GM19043 (cell line): ENCODE results near the gene PADI4.
"Not testable (repeated sequence)": the region's sequence is repeated elsewhere in the genome, so short reads cannot be mapped to it uniquely, and the experiment has no call there.

Experiments used
- ATAC-seq: cut with Tn5 transposase; IDR thresholded peaks from one replicate; pipeline ENCODE4 v1.9.1; 2021; ENCODE audit warnings: low read depth; ENCODE audit not compliant: unreplicated experiment

PADI4 gene

DNA sequence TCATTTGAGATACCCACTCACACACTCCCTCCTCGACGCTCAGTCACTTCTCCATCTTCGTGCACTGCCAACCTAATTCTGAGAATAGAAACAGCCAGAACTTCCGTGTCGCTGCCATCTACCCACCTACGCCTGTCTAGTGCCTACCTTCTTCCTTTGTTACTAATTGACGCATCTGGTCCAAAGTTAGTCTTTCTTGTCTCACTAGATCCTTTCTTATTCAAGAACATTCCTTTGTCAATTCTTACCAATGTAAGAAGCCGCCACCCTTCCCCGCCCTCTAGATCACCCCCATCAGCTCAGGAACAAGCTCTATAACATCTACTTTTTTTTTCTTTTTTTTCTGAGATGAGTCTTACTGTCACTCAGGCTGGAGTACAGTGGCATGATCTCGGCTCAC, 67.7 kb downstream of the PADI4 start:
- no peak for ATAC-seq

GRCh38 chr1:17377325-17377953, 69.4 kb downstream of the PADI4 start:
- ATAC-seq = no peak

- no peak for ATAC-seq
Measured at GRCh38 chr1:17381161-17381560, 73.2 kb downstream of the PADI4 start.

- ATAC-seq = no peak
Measured at GRCh38 chr1:17392199-17392740, 84.3 kb downstream of the PADI4 start.

DNA sequence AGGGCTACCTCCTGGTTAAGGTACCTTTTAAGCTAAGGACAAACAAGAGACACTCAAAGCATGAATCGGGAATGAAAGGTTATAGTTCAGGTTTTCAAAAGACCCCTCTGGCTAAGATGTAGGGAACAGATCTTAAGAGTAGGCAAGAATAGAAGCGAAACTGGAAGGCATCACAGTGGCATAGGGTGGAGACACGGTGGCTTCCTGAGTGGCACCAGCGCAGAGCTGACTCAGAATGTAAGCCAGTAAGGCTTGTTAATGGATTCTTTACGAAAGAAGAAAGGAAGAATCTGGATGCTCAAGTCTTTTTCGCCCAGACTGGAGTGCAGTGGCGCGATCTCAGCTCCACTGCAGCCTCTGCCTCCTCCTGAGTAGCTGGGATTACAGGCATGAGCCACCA, 85.2 kb downstream of the PADI4 start:
- no peak for ATAC-seq

DNA sequence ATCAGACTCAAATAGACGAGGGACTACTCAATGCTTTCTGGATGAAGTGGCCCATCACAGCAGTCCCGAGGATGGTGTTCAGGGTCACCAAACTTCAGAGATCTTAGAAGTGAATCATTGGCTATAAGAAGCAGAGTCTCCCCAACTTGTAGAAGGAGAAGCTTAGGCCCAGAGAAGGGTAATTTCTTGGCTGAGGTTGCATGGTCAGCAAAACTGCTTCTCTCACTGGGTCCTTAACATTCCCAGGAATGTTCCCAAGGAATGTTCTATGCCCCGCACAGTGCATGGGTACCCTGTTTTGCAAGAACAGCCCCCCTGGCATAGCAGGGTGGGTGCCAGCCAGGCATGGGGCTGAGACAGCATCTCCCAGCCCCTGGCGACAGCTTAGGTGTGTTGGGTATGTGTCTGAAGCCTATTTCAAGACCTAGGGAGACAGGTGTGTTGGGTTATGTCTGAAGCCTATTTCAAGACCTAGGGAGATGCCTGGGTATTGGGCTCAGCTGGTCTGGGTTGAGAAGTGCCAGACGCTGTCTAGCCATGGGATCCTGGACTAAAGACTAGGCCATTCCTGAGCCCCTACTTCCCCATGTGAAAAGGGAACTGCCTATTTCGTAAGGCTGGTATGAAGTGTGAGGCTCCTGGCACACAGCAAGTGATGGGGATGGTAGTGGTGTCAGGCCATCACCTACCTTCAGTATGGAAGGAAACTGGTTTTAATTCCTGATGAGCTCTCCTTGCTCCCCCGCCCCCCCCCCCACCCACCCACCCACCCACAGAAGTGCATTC, 90.1 kb downstream of the PADI4 start:
- ATAC-seq = no peak

DNA sequence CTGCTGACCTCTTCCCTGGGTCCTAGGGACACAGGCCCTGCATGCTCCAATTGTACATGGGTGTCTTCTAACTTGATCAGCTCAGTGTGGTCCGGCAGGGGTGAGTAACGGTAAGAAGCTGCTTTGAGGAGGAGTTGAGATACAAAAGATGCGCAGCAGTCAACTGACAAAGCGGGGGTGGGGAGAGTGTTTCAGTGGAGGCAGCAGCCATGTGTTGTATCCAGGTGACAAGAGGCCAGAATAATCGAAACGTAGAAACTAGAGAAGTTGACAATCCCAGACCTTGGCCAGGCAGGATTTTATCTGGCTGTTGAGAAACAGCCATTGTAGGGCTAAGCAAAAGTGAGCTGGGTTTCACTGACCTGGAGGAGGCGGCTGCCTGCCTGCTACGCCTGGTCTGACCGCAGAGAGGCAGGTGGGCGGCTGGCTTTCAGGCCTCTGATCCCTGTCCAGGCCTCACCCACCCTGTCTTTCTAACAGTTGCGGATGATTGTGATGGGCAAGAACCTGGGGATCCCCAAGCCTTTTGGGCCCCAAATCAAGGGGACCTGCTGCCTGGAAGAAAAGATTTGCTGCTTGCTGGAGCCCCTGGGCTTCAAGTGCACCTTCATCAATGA, 92.8 kb downstream of the PADI4 start:
- ATAC-seq = no peak

DNA sequence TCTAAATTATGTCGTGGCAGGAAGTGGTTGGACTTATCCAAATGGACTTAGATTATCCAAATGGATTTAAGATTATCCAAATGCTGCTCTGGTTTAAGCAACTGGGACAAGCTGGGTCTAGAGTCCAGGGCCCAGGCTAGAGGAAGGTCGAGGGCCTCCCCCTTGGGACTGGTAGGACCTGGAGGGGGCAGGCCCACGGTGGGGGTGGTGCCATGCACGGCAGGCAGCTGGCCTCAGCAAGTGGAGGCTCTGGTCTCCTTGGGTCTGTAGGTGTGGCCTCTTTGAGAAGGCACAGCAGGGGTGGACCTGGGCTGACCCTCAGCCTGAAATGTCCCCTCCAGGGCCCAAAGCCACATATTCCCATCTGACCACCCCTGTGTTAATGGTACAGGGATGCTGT, 93.8 kb downstream of the PADI4 start:
- ATAC-seq = no peak

- no peak for ATAC-seq
Measured at GRCh38 chr1:17403081-17403480, 95.1 kb downstream of the PADI4 start.

DNA sequence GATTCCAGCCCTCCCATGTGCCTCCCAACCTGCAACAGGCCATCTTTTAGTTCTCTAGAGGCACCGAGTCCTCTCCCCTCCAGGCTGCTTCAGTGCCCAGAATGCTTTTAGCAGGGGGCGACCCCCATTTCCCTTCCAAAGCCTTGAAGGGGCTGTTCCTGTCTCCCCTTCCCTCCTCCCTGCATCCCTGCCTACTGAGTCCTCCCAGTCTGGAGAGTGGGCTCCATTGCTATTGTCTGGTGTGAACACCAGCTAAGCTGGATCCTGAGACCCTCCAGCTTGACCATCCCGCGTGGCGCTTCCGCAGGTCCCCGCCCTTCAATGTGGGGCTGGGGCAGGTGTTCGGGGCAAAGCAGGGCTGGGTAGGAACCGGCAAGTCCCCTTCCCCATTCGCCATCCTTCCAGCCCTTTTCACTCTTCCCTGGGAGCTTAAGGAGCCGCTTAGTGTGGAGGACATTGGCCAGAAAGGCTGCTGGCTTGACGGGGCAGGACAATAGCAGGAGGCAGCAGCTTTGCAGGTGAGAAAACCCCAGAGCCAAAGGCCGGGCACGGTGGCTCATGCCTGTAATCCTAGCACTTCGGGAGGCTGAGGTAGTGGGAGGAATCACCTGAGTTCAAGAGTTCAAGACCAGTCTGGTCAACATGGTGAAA, 96.2 kb downstream of the PADI4 start:
- no peak for ATAC-seq

GRCh38 chr1:17404820-17405219, 96.8 kb downstream of the PADI4 start:
- no peak for ATAC-seq

GRCh38 chr1:17405898-17406759, 98.1 kb downstream of the PADI4 start:
- ATAC-seq = no peak

- not testable (repeated sequence) for ATAC-seq
Measured at GRCh38 chr1:17406760-17407475, 98.9 kb downstream of the PADI4 start.

DNA sequence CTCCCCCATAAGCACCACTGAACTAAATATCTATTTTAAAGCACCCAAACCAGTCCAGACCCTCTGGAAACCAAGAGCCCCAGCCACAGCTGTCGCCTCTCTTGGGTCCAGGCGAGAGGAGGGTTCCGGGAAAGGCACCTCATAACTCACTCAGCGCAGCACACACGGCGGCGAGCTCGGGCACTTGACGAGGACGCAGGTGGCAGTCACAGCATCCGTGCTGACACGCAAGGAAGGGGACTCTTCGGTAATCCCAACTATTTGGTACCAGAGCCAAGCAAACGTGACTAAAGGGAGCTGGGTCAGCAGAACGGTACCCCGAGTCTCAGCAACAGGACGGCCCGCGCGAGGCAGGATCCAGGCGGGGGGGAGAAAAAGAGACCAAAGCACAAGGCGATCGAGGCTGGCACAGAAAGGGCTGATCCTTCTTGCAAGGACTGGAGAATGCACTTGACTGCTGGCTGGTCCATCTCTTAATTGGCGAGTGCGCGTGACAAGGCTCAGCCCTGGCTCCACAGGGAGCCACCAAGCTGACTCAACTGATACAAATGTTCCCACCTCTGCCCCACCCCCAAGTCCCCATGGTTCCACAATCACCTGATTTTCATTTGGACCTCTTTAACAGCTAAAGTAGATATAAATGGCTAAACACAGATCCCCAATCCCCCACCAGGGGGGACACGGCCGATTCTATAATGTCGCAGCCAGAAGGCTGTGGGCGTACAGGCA, 100.0 kb downstream of the PADI4 start:
- not testable (repeated sequence) for ATAC-seq

- no peak for ATAC-seq
Measured at GRCh38 chr1:17409391-17409811, 101.4 kb downstream of the PADI4 start.

DNA sequence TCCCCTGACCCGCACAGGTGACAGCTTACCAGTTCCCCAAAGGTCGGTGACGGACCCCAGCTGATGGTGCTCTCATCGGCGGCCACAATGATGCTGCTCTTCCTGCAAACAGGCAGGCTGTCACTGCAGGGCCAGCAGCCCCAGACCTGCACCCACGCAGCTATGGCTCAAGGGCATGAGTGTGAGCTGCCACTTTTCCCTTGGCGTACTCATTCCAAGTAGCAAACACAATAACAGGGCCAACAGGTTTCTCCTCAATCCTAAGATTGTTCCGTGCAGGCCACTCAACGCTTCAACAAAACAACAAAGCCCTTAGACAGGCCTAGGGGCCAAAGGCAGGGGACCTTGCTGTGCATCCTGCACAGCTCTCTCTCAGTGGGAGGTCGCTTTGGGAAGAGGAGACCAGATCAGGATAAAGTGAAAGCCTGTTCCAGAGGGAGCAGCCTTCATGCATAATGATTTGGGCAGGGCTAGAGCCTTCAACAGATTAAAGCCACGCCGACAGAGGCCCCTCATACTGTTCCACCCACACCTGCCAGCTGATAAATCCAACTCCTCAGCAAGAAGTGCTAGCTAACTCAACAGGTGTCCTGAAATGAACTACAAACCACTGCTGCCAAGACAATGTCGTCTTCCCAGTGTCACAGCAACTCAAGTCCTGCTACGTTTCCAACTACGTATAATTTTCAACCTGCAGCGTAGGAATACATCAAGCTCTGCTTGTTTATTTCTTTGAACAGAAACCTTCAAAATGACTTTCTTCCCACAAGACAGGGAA, 104.3 kb downstream of the PADI4 start:
- ATAC-seq = no peak
